HuH-7.5 (cell line): ENCODE data around the gene DCAF11.

Source experiments
- DNase-seq: peaks from one replicate; pipeline ENCODE4 v3.0.0; 2011; ENCODE audit warnings: low spot score

The DCAF11 gene

GRCh38 chr14:24139272-24139934 lies 24.8 kb downstream of the DCAF11 start:
- DNase-seq: peak; percentile 40

DNA sequence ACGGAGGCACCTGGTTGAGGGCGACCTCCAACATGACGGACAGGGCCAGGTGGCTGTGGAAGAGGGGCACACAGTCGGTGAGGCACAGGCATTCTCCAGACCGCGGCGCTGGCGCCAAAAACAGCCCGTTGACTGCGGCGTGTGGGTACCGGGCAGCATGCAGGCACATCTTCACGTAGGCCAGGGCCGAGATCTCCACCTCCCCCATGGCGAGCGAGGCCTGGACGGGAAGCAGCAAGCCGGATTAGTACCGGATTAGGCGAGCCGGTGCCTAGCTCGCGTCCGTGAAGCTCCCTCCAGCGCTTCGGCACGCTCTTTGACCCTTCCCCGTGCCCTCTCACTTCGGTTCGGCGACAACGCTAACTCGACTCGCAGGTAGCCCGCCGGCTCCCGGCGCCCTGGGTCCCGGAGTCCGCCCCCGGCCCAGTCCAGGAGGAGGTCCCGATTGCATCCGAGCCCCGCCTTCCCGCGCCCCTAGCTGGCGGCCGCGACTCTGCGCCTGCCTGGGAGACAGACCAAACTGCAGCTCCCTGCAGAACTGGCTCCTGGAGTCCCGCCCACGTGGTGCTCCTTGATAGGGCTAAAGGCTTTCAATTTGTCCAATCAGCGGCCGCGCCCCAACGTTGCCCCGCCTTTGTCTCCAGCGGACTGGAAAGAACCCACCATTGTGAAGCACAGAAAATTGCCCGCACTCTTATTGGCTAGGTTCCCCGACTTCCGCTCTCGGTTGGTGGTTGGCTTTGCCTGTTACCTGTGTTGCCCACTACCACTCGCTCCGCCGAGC lies 26.7 kb downstream of the DCAF11 start, which contains the start of gene EMC9:
Gene EMC9, minus strand, starts transcription at position 495 of the 784 bp plus-strand sequence. Its CDS starts 287 bp downstream, at position 208.
- DNase-seq: peak; percentile 98

DNA sequence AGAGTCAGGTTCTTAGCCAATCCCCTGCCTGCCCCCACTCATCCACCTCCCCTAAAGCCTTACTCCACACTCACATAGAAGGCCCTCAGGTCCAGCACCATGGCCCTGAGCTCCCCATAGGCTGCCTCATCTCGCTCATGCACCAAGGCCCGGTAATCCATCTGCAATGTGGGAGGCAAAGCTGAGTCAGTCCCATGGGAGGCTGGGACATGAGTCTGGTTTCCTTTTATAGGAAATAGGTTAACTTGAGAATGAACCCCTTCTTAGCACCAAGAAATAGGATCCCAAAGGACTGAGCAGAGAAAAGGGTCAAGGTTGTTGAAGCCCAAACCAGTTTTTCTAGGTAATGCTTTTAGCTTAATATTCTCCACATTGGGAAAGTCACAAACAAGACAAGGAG lies 28.9 kb downstream of the DCAF11 start:
- no peak for DNase-seq

DNA sequence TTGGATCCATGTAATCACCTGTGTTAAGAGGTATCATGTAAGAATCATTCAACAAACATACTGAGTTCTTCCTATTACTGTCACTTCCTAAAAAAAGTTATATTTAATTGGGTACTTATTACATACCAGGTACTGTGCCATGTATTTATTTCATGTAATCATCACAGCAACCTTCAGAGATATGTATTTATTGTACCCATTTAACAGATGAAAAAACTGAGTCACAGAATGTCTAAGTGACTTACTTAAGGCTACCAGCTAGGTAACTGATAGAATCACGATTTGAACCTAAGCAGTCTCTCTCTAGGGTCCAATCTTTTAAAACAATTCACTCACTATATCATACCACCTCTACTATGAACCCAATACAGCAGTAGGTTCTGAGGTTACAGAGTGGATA lies 29.9 kb downstream of the DCAF11 start:
- no peak for DNase-seq

DNA sequence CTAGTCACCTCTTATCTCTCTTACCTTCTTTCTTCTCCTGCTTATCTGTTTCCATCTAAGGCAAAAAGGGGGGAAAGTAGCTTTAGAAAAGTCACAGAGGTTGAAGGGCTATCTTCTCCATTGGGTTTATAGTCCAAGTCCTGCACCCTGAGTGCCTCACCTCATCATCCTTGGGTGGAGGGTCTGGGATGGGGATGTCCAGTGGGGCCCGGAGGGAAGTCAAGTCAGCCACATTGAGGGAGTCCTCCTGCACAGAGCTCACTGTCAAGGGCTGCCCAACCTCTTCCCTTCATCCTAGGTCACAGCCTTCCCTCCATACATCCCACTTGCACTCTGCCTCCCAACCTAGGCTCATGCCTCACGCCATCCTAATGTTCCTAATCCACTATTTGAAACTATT lies 30.6 kb downstream of the DCAF11 start:
- DNase-seq: no peak

DNA sequence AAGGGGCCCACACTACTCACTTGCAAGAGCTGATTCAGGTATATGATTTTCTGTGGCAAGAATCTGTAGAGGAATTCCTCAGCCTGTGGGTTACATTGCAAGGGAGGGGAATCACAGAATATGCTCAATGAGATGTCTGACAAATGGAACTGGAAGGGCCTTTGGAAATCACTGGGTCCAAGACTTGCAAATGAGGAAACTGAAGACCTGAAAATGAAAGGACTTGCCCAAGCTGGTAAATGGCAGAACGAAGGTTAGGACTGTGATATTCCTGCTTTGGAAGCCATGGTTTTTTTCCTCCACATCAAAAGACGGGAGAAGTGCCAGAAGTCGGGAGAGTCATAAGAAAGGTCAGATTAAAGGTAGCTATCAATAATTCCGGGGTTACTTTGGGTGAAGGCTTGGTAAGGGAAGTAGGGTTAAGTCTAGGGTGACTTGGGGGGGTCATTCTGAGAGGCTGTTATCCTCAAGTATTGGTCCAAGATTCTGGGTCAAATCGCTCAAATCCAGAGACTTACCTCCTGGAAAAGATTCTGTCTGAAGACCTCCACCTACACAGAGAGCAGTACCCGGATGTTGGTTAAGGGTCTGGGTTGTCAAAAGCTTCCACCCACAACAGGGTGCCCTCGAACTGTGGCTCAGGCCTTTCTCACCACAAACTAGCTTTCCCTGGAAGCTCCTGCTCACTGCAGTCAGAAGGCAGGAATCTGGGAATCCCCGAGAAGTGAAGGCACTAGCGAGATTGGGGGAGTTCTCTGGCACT lies 31.3 kb downstream of the DCAF11 start:
- DNase-seq: no peak

DNA sequence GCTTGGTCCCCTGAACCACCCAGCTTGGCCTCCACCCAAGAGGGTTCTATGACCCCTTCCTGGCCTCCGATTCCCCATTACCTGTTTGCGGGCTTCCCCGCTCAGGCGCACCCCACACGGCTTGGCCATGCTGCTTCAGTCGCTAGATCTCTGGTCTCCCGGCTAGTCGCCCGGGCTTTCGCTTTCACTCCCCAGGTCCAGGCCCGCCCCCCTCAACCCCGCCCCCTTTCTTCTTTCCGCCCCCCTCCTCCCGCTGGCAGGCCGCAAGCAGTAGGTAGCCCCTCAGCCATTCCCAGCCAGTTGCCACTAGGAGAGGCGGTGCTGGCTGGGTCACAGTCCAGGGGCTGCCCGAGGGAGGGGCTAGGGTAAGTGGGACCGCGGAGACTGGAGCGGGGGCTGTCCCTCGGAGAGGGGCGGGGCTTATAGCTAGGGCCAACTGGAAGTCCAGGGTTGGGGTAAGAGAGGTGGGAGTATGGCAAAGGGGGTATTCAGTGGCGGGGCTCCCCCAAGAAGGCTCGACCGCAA lies 31.9 kb downstream of the DCAF11 start, which contains the start of gene PSME2:
Gene PSME2, minus strand, starts transcription at position 158 of the 525 bp plus-strand sequence. Its CDS starts 29 bp downstream, at position 129.
- DNase-seq: peak; percentile 97

DNA sequence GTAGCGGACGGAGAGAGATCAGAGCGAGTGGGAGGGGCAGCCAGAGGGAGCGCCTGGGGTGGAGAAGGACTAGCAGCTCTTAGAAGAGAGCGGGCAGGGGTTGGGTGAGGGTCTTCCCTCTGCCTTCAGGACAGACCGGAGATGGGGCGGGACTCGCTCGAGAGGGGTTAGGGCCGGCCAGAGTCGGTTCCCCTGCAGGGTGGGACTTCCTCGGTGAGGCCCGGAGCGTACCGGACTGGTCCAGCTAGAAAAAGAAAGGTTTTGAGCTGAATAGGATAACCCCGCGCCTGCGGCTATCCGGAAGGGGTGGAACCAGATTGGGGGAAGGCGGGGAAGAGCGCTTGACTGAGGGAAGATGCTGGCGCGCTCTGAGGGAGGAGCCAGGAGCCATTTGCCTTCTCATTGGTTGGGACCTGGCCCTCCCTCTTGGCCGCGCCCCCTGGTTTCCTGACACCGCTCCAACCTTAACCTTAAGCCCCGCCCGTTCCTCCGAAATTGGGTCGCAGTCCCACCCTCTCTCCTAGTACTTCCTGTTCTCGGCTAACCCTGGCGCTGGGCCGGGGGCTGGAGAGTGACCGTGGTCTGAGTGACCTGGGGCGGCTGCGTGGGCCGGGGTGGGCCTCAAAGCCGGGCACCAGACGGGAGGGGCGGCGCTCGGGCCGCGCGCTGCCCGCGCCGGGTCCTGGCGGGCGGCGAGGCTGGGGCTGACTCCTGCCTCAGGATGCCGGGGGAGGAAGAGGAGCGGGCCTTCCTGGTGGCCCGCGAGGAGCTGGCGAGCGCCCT lies 32.6 kb downstream of the DCAF11 start, which contains the start of gene RNF31:
Gene RNF31, plus strand, starts transcription at position 521 of the 783 bp plus-strand sequence. Its CDS starts 201 bp downstream, at position 722.
- DNase-seq: peak; percentile 92

DNA sequence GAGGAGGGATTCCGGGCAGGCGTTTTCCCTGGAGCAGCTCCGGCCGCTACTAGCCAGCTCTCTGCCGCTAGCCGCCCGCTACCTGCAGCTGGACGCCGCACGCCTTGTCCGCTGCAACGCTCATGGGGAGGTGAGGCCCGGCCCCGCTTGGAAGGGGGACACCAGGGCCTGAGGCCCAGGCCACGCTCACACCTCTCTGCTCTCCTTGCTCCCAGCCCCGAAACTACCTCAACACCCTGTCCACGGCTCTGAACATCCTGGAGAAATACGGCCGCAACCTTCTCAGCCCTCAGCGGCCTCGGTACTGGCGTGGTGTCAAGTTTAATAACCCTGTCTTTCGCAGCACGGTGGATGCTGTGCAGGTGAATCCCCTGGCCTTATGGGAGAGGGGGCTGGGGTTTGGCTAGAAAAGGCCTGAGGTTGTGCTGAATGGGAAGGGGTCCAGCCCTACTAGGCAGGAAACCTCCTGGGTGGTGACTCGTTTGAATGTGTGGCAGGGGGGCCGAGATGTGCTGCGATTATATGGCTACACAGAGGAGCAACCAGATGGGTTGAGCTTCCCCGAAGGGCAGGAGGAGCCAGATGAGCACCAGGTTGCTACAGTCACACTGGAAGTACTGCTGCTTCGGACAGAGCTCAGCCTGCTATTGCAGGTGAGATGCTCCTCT lies 33.3 kb downstream of the DCAF11 start:
- no peak for DNase-seq

- DNase-seq: no peak
Measured at GRCh38 chr14:24149302-24149969, 34.9 kb downstream of the DCAF11 start.

GRCh38 chr14:24150061-24150460 lies 35.5 kb downstream of the DCAF11 start:
- no peak for DNase-seq

GRCh38 chr14:24150567-24150966 lies 36.0 kb downstream of the DCAF11 start:
- DNase-seq: no peak

- no peak for DNase-seq
Measured at GRCh38 chr14:24150993-24151392, 36.4 kb downstream of the DCAF11 start.

DNA sequence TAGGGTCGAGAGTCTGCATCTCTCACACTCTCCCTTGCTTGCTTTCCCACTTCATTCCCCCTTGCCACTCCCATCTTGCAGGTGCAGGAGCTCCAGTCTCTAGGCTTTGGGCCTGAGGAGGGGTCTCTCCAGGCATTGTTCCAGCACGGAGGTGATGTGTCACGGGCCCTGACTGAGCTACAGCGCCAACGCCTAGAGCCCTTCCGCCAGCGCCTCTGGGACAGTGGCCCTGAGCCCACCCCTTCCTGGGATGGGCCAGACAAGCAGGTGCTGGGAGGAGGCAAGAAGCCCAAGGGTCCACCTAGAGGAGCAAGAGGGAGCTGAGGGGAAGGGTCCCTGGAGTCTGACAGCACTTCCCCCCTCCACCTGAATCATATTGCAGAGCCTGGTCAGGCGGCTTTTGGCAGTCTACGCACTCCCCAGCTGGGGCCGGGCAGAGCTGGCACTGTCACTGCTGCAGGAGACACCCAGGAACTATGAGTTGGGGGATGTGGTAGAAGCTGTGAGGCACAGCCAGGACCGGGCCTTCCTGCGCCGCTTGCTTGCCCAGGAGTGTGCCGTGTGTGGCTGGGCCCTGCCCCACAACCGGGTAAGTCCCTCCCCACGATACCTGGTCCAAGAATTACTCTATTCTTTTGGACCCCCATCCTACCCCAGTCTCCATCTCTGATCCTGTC lies 37.0 kb downstream of the DCAF11 start:
- DNase-seq: no peak

DNA sequence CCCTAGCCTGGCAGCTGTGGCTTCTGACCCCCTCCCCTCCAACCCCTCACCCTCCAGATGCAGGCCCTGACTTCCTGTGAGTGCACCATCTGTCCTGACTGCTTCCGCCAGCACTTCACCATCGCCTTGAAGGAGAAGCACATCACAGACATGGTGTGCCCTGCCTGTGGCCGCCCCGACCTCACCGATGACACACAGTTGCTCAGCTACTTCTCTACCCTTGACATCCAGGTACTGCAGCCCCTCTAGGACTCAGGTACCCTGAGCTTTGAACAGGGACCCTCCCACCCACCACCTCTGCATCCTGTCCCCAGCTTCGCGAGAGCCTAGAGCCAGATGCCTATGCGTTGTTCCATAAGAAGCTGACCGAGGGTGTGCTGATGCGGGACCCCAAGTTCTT lies 40.5 kb downstream of the DCAF11 start:
- DNase-seq: no peak

GRCh38 chr14:24156840-24157239 lies 42.3 kb downstream of the DCAF11 start:
- no peak for DNase-seq

DNA sequence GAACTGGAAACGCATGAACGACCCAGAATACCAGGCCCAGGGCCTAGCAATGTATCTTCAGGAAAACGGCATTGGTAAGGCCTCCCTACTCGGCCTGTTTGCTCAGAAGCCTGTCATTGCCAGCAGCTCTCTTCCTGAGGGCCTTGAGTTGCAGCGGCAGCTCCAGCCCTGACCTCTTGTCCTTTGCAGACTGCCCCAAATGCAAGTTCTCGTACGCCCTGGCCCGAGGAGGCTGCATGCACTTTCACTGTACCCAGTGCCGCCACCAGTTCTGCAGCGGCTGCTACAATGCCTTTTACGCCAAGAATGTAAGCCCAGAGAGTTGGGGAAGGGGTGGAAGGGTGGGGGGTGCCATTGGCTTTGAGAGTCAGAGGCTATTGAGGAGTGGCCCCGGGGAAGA lies 42.8 kb downstream of the DCAF11 start:
- DNase-seq: no peak

DNA sequence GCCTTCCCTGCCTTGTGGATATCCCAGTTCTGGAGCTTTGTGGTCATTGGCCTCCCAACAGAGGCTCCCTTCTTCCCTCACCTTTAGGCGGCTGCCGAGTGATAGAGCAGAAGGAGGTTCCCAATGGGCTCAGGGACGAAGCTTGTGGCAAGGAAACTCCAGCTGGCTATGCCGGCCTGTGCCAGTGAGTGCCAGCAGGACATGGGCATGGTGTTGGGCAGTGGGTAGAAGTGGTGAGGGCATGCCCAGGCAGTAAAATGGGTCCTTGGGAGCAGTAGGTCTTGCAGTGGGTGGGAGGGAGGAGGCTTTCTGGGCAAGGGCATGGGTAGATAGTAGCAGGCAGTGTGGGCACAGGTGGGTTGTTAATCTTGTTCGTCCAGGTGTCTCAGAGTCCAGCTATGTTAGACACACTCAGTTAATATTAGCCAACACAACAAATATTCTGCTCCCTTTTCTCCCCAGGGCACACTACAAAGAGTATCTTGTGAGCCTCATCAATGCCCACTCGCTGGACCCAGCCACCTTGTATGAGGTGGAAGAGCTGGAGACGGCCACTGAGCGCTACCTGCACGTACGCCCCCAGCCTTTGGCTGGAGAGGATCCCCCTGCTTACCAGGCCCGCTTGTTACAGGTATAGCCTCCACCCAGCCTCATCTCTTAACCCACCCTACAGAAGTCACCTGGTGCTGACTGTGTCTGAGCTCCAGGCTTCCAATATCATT lies 45.4 kb downstream of the DCAF11 start:
- no peak for DNase-seq

DNA sequence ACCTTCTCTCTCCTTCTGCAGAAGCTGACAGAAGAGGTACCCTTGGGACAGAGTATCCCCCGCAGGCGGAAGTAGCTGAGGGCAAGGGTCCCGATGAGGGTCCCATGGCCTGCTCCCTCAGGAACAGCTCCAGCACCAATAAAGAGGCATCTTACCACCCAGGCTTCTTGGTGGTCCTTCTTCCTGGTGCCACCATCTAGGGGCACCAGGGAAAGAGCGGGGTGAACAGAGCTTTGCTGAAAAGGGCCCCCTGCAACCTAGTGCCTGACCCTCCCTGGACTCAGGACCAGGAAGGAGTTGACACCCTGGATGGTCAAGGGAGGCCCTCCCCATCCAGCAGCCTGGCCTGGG lies 45.9 kb downstream of the DCAF11 start:
- no peak for DNase-seq
